ENCODE data around the gene OR9Q2.

OR9Q2 gene

GRCh38 chr11:58164990-58165389 is 23.9 kb upstream of the OR9Q2 start:
- Histone ChIP-seq H3K9me3 (ENCODE audit: control insufficient read depth, insufficient read depth, low read depth, low read length) (no peaks in the 10 kb centered on the region), H3K4me3 (ENCODE audit: low read depth, low read length) (no peak overlapping the region), H3K27ac (ENCODE audit: extremely low read depth, low read depth, low read length) (no peak overlapping the region), H3K4me1 (ENCODE audit: control insufficient read depth, insufficient read depth, low read length) (no peaks in the 10 kb centered on the region), H3K36me3 (ENCODE audit: control insufficient read depth in 2 of 2, insufficient read depth in 1 of 2, low read length in 2 of 2) (no peaks in the 10 kb centered on the region)
- CTCF ChIA-PET, result no interaction called here
- no peak for TF ChIP-seq PRDM10 (tag by site-specific recombination; IDR thresholded peaks at IDR 0.05)
- TF ChIP-seq ZNF830 (tag by site-specific recombination; IDR thresholded peaks at IDR 0.05; ENCODE audit: low read depth), result no peak
- TF ChIP-seq ZNF10 (tag by site-specific recombination; IDR thresholded peaks at IDR 0.05), result no peak
- no peak for TF ChIP-seq ZNF791 (tag by site-specific recombination; IDR thresholded peaks at IDR 0.05)
- TF ChIP-seq ZNF324 (tag by site-specific recombination; IDR thresholded peaks at IDR 0.05), result no peak
- no peak for TF ChIP-seq ZBTB48 (tag by site-specific recombination; IDR thresholded peaks at IDR 0.05)
- no peak for TF ChIP-seq REST (tag by site-specific recombination; IDR thresholded peaks at IDR 0.05)
- TF ChIP-seq FEZF1 (tag by site-specific recombination; IDR thresholded peaks at IDR 0.05), result no peak
- TF ChIP-seq OSR2 (tag by site-specific recombination; IDR thresholded peaks at IDR 0.05), result no peak
- TF ChIP-seq ZNF157 (tag by site-specific recombination; IDR thresholded peaks at IDR 0.05), result no peak
- TF ChIP-seq KLF8 (tag by site-specific recombination; IDR thresholded peaks at IDR 0.05), result no peak
- TF ChIP-seq KLF16 (tag by site-specific recombination; IDR thresholded peaks at IDR 0.05), result no peak
- TF ChIP-seq ZNF26 (tag by site-specific recombination; IDR thresholded peaks at IDR 0.05), result no peak
- no peak for TF ChIP-seq ZNF24 (tag by site-specific recombination; IDR thresholded peaks at IDR 0.05)
- no peak for TF ChIP-seq ZNF580 (tag by site-specific recombination; IDR thresholded peaks at IDR 0.05)
- POLR2A ChIA-PET, result no interaction called here

GRCh38 chr11:58165504-58166106 is 23.3 kb upstream of the OR9Q2 start:
- CTCF ChIA-PET, result no interaction called here
- POLR2A ChIA-PET, result no interaction called here
- Histone ChIP-seq H3K36me3 (ENCODE audit: control insufficient read depth in 2 of 2, insufficient read depth in 1 of 2, low read length in 2 of 2) (no peaks in the 10 kb centered on the region), H3K4me3 (ENCODE audit: low read depth, low read length) (no peak overlapping the region), H3K9me3 (ENCODE audit: control insufficient read depth, insufficient read depth, low read depth, low read length) (no peaks in the 10 kb centered on the region), H3K27ac (ENCODE audit: extremely low read depth, low read depth, low read length) (no peak overlapping the region), H3K4me1 (ENCODE audit: control insufficient read depth, insufficient read depth, low read length) (no peaks in the 10 kb centered on the region)
- TF ChIP-seq AEBP2 (tag by site-specific recombination; IDR thresholded peaks at IDR 0.05; ENCODE audit: borderline replicate concordance) (no peak), ZNF791 (tag by site-specific recombination; IDR thresholded peaks at IDR 0.05) (no peak), REPIN1 (tag by site-specific recombination; IDR thresholded peaks at IDR 0.05; ENCODE audit: low read depth) (no peak), ZNF18 (tag by site-specific recombination; IDR thresholded peaks at IDR 0.05) (no peak), ZFP41 (tag by site-specific recombination; IDR thresholded peaks at IDR 0.05; ENCODE audit: borderline replicate concordance) (no peak), SALL2 (tag by site-specific recombination; IDR thresholded peaks at IDR 0.05; ENCODE audit: borderline replicate concordance) (no peak)
